Measurements from ENCODE around the gene ZNF44.

- TF ChIP-seq POLR2A (IDR thresholded peaks at IDR 0.05) = no peak
- no peak for TF ChIP-seq CTCF (IDR thresholded peaks at IDR 0.05 in 8 of 11, conservative IDR thresholded peaks at IDR 0.05 in 3 of 11)
Measured at GRCh38 chr19:12284631-12285030, 10.1 kb downstream of the ZNF44 start.
